Vagina (tissue), 2 donors: ENCODE results near the gene SEMA3B.

Experiments used
- POLR2A ChIP-seq, 2 donors: fragments of 450-650 bp; IDR thresholded peaks; one replicate each; pipeline ENCODE4 v1.6.1; 2017; ENCODE audit warnings: antibody characterized with exemption in 2 of 2, mild to moderate bottlenecking in 2 of 2, moderate library complexity in 2 of 2
- POLR2AphosphoS5 ChIP-seq, 2 donors: sonication (generic); formaldehyde crosslinking; IDR thresholded peaks; one replicate each; pipeline ENCODE4 v1.9.0; 2017; ENCODE audit warnings: antibody characterized with exemption in 2 of 2, mild to moderate bottlenecking in 2 of 2, low read depth in 1 of 2; ENCODE audit not compliant: insufficient read depth in 1 of 2
- TF ChIP-seq, protein P1 (sequence below), 3 experiments: fragments of 450-650 bp in 2 of 3; fragments of 200-600 bp in 1 of 3; sonication (generic) in 1 of 3; IDR thresholded peaks; one replicate each; pipeline ENCODE4 v1.5.1; 2017 to 2019; ENCODE audit warnings: antibody characterized with exemption in 3 of 3, mild to moderate bottlenecking in 2 of 3, moderate library complexity in 2 of 3

DNA sequence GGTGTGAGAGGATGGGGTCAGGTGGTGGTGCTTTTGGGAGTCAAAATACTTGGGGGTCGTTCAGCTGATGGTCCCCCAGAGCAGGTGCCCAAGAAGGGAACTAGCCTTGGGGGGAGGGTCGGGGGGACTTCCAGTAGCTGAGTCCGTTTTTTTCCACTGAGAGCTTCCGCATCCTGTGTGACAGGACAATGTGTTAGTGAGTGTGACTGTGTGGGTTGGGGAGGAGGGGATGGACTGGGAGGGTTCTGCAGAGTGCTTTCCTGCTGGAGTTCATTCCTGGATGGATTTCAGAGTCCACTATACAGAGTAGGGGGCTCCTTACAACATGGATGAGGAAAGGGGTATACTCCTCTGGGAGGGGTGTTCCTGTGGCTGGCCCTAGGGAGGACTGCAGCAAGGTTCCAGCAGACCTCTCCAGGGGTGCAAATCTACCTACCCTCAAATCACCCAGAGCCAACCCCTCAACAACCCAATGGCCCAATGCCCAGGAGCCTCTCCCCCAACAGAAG lies 54.2 kb downstream of the SEMA3B start:
- TF ChIP-seq, protein P1, sequence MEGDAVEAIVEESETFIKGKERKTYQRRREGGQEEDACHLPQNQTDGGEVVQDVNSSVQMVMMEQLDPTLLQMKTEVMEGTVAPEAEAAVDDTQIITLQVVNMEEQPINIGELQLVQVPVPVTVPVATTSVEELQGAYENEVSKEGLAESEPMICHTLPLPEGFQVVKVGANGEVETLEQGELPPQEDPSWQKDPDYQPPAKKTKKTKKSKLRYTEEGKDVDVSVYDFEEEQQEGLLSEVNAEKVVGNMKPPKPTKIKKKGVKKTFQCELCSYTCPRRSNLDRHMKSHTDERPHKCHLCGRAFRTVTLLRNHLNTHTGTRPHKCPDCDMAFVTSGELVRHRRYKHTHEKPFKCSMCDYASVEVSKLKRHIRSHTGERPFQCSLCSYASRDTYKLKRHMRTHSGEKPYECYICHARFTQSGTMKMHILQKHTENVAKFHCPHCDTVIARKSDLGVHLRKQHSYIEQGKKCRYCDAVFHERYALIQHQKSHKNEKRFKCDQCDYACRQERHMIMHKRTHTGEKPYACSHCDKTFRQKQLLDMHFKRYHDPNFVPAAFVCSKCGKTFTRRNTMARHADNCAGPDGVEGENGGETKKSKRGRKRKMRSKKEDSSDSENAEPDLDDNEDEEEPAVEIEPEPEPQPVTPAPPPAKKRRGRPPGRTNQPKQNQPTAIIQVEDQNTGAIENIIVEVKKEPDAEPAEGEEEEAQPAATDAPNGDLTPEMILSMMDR (IDR thresholded peaks at IDR 0.05): no peak
- TF ChIP-seq POLR2AphosphoS5 (IDR thresholded peaks at IDR 0.05; ENCODE audit: insufficient read depth in 1 of 2, low read depth in 1 of 2): no peak
- no peak for TF ChIP-seq POLR2A (IDR thresholded peaks at IDR 0.05)
